Thoracic aorta (tissue), 2 donors: ENCODE results near the gene FBXO22. TPM values are rescaled to one million over a fixed set of nuclear protein-coding genes. Genes with fewer than 3 reads are reported as not detected.

Experiments used
- ATAC-seq: fragments of 150-250 bp; one replicate; pipeline ENCODE4 v1.8.0; 2017; ENCODE audit warnings: low read depth; ENCODE audit not compliant: insufficient number of reproducible peaks, low FRiP score
- DNase-seq: peaks from one replicate; pipeline ENCODE4 v3.0.0-alpha.2; 2020; ENCODE audit warnings: low spot score
- H3K27ac ChIP-seq, 2 donors: fragments of 200-600 bp; sonication (generic); 1 replicate in 1 of 2; 2 replicates in 1 of 2; pipeline ENCODE4 v1.5.1; 2016; ENCODE audit warnings: mild to moderate bottlenecking in 2 of 2, moderate library complexity in 2 of 2
- H3K27me3 ChIP-seq: fragments of 200-600 bp; sonication (generic); replicated peaks from 2 replicates; pipeline ENCODE4 v1.6.0; 2016; ENCODE audit warnings: mild to moderate bottlenecking; ENCODE audit not compliant: insufficient read depth
- H3K36me3 ChIP-seq: fragments of 200-600 bp; sonication (generic); one replicate; pipeline ENCODE4 v1.5.1; 2016
- H3K4me1 ChIP-seq, 2 donors: fragments of 200-600 bp; sonication (generic); 1 replicate in 1 of 2; 2 replicates in 1 of 2; pipeline versions ENCODE4 v1.5.1 to v1.6.0; 2016; ENCODE audit warnings: low read depth in 2 of 2, mild to moderate bottlenecking in 1 of 2; ENCODE audit not compliant: control insufficient read depth in 1 of 2
- H3K4me3 ChIP-seq: fragments of 200-600 bp; sonication (generic); 2 replicates; pipeline ENCODE4 v1.5.1; 2016; ENCODE audit warnings: mild to moderate bottlenecking
- H3K9me3 ChIP-seq: fragments of 200-600 bp; sonication (generic); 2 replicates; pipeline ENCODE4 v1.5.1; 2016
- CTCF ChIP-seq: fragments of 200-600 bp; sonication (generic); IDR thresholded peaks from one replicate; pipeline ENCODE4 v1.5.1; 2019; ENCODE audit warnings: antibody characterized with exemption
- total RNA-seq, 2 donors: library from RNA; depleted of rRNA; stranded (reverse); fragments of >200 nt; gene quantifications; one replicate each; pipeline versions ENCODE4 v1.1.0 to v1.2.3, GENCODE V29; 2016

FBXO22 gene
- total RNA-seq, 2 donors from 2014 or later = 14.7 to 20.7 TPM

- H3K4me1 ChIP-seq = no peaks in the 10 kb centered on the region
- no peaks in the 10 kb centered on the region for H3K27me3 ChIP-seq
- no peak for DNase-seq
- no peaks in the 10 kb centered on the region for H3K9me3 ChIP-seq
- H3K27ac ChIP-seq = no peak overlapping the region
- TF ChIP-seq CTCF = no peak
- ATAC-seq = no peak
- H3K4me3 ChIP-seq = no peak overlapping the region
- H3K36me3 ChIP-seq = no peaks in the 10 kb centered on the region
Measured at GRCh38 chr15:75985971-75986370, 82.3 kb downstream of the FBXO22 start.

GRCh38 chr15:75989045-75989444, 85.4 kb downstream of the FBXO22 start:
- DNase-seq (no peak), ATAC-seq (no peak)
- H3K27ac ChIP-seq = no peak overlapping the region
- no peak for TF ChIP-seq CTCF
- H3K36me3 ChIP-seq = no peaks in the 10 kb centered on the region
- H3K27me3 ChIP-seq = no peaks in the 10 kb centered on the region
- H3K4me3 ChIP-seq = no peak overlapping the region
- no peaks in the 10 kb centered on the region for H3K4me1 ChIP-seq
- peaks cover 3% of the 10 kb centered on the region for H3K9me3 ChIP-seq

- no peak for TF ChIP-seq CTCF
- ATAC-seq = no peak
- Histone ChIP-seq H3K4me3 (no peak overlapping the region), H3K36me3 (no peaks in the 10 kb centered on the region), H3K27ac (no peak overlapping the region), H3K9me3 (peaks cover 3% of the 10 kb centered on the region), H3K27me3 (no peaks in the 10 kb centered on the region), H3K4me1 (no peaks in the 10 kb centered on the region)
- DNase-seq = no peak
Measured at GRCh38 chr15:75989875-75990274, 86.2 kb downstream of the FBXO22 start.

Other genes starting within 250 kb of the FBXO22 start
- gene CSPG4, start 191.0 kb upstream of the FBXO22 start, total RNA-seq = 100 to 1,000 TPM; 252 to 263 TPM
- gene UBE2Q2, start 60.4 kb upstream of the FBXO22 start, total RNA-seq = 10 to 100 TPM; 31.5 to 40.2 TPM
- not detected for gene NRG4, start 108.5 kb downstream of the FBXO22 start, total RNA-seq
- gene TMEM266, start 156.1 kb downstream of the FBXO22 start, total RNA-seq = not detected